GM18499 (cell line): ENCODE data around the gene FXR1.
A peak's percentile ranks its signal among the peaks of the same experiment; 100 is the strongest.
"Not testable (repeated sequence)": the region's sequence is repeated elsewhere in the genome, so short reads cannot be mapped to it uniquely, and the experiment has no call there.

Experiments
- ATAC-seq: cut with Tn5 transposase; IDR thresholded peaks from one replicate; pipeline ENCODE4 v1.9.1; 2021; ENCODE audit warnings: moderate number of reproducible peaks; ENCODE audit not compliant: insufficient read depth, unreplicated experiment

Gene FXR1

DNA sequence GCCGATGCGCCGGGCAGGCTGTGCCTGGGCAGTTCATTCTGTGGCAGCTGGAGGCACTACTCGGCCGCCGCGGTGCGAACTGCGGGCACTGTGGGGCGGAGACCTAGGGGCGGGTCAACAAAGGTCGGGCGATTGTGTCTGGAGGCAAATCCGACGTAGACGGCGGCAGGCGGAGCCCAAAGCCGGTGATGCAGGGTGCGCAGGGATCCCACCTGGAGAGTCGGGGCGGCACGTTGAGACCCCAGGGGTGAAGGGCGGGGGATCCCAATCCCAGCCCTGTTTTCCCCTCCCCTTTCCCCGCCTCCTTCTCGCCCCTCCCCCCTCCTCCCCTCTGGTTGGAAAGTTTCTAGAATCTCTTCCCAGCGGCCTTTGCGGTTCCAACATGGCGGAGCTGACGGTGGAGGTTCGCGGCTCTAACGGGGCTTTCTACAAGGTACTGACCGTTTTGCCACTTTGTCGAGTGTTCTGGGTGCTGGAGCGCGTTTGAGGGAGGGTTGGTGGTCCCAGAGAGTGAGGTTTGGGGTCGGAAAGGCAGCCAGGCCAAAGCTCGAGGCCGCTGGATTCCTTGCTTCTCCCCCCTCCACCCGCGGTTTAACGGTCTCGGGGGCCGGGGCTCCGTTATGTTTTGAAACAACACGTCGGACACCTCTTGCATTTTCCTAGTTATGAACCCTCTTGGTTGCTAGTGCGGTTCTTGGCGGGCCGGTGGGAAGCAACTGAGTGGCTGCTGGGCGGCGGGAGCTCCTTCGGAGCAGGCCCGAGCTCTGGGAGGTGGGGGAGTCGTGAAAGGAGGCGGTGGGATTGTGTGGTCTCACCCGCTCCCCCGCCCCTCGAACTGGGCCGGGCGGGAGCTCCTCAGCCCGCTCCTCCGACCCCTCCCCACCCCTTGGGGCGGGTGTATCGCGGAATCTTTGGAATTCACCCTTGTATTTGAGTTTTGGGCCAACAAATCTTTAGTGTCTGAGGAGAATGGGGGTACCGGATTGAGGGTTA is at the start of gene FXR1:
TSS of gene FXR1 (plus strand) at position 367 of the 993 bp plus-strand sequence. CDS start at position 383, 16 bp downstream.
- peak; percentile 97 for ATAC-seq

- no peak for ATAC-seq
These were observed 42.3 kb upstream of the FXR1 start for GRCh38 chr3:180870008-180870699.

DNA sequence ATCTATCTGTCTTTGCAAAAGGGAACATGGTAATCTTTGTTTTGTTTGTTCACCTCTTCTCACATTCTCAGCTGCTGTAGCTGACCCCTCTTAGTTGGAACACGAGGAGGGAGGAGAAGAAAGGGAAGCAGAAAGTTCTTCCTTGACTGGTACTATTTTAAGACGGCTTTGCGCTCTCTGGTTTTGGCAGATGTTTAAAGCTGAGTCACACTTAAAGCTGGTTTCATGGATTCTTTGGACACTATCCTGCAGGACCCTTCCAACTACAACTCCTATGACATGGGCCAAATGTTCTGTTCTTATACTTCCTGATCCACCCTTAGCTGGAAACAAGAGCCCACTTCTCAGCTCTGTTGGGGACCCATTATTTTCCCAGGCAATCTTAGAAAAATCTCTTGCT is 40.6 kb upstream of the FXR1 start:
- ATAC-seq = no peak

- not testable (repeated sequence) for ATAC-seq
These were observed 40.0 kb upstream of the FXR1 start for GRCh38 chr3:180872430-180872829.

DNA sequence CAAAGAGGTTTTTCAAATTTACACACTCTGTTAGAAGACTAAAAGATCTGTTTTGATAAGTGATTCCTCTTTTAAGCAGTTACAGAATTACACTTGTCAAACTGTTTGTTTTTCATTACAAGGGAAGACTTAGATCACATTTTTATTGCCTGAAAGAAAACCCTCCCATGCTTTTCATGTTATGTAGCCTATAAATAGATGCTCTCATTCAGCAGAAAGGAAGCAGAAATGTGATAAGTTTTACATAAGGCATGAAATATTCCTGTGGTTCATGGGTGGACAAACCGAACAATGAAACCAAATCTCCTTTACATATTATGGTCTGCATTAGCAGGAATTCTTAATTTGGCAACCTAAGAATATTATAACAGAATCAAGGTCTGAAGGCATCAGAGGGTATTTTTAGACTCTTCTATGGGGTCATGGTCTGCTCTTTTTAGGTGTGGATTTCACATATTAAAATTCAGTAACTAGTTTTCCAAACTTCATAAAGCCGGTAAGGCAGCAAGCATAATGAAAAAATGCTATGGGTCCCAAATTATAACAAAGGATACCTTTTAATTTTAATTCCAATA is 37.3 kb upstream of the FXR1 start:
- ATAC-seq = no peak

DNA sequence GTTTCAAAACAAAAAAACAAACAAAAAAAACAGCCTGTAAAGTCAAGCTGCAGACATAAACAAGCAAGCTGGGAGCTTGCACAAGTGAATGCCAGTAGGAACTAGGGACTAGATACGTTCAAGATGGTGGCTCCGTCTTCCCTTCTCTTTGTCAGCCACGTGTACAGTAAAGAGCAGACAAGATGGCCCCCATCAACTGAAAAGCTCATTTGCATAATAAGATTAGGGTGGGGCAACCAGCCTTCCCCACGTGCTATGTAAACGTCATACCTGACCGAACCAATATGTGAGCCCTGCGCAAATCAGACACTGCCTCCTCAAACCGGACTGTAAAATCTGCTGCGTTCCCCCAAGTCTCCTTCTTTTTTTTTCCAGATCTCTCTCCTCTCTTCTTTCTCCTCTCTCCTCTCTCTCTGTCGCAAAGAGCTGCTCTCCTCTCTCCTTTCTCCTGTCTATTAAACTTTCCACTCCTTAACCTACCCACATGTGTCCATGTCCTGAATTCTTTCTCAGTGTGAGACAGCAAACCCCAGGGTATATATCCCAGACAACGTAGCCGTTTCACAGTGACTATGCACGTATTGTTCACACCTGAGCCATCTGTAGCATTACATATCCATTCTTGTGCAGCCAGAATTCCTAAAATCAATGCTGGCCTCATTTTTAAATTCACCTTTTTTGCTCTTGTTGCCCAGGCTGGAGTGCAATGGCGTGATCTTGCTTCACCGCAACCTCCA is 31.2 kb upstream of the FXR1 start:
- no peak for ATAC-seq

- ATAC-seq = no peak
These were observed 30.4 kb upstream of the FXR1 start for GRCh38 chr3:180882115-180882514.

DNA sequence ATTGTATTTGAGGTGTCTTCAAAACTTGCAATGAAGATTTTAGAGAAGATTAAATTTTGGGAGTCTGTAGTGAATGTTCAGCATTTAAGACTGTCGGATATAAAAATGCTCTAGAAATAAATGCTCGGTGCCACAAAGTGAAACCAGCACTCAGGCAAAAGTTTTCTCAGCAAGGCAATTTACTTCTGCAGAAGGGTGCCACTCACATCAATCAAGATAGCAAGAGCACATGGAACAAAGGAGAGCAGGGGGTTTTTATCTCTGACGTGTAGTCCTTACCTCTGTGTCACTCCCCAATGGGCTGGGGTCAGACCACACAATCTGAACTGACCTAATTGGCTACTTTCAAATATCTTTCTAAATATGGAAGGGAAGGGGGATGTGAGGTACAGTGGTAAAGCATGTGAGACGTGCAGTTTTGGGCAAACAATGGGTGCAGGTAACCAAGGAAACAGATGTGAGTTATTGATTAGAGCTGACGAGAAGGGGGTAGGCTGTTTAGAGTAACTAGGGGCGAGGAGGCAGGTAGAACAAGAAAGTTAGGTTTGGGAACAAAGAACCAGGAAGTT is 23.4 kb upstream of the FXR1 start:
- ATAC-seq = no peak

- no peak for ATAC-seq
These were observed 13.9 kb upstream of the FXR1 start for GRCh38 chr3:180898572-180898971.

- ATAC-seq = no peak
These were observed 2.9 kb upstream of the FXR1 start for GRCh38 chr3:180909369-180910127.

DNA sequence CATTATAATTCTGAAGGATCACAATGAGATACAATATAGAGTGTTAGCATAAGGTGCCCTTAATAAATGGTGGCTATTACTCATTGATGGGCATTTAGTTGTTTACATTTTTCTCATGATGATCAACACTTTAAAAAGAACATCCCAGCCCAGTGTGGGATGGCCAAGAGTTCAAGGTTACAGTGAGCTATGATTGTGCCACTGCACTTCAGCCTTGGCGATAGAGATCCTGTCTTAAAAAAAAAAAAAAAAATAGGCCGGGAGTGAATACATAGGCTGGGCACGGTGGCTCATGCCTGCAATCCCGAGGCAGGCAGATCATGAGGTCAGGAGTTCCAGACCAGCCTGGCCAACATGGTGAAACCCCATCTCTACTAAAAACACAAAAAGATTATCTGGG is 1.6 kb upstream of the FXR1 start:
- ATAC-seq = no peak

- peak; percentile 6 for ATAC-seq
These were observed 580 bp upstream of the FXR1 start for GRCh38 chr3:180911876-180912303.

DNA sequence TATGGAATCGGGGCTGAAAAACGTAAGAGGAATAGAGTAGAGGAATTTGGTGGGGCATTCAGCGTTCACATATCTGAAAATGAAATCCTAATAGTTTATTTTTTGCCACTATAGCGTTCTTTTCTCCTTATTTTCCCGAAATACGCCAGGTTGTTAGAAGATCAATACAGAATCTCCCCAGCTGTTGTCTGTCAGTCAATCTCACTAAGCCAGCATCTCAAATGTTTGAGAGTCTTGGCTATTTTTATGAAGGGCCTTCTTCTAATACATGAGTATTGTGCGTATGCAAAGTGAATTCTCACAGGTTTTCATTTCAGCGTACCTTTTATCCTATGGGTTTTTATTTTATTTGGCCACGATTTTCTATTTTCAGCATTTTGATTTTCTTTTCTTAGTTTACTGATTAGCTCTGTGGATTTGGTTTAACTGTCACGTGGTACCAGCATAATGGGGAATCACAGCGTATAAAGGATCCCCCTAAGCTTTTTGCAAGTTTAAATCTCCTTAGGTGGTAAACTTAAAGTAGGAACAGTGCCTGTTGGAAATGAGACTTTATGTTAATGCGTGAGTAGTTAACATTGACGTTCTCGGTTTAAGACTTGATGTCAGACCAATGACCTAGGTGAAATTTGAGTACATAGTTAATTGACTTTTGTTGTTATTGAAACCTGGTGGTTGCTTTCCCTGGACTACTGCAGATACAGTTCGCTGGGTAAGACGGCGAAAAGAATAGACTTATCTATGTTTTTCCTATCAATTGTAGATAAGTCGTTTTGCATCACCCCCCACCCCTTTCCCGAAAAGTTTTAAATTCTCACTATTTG is 1.3 kb downstream of the FXR1 start:
- no peak for ATAC-seq

DNA sequence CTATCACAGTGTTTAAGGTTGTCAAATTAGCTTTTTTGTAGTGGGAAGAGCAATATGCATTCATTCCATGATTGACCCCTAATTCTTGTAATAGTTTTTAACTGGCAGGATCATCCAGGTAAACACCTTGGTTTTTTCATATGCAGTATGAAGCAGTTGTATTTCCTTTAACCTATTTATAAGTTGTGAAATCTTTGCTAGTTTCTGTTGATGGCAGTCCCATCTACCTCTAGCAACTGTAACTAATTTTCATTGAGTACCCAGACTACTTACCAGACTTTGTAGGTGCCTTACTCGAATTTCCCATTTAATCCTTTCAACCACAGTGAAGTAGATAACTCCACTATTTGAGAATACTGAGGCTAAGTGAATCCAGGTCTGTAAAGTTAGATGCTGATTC is 6.1 kb downstream of the FXR1 start:
- ATAC-seq = no peak

DNA sequence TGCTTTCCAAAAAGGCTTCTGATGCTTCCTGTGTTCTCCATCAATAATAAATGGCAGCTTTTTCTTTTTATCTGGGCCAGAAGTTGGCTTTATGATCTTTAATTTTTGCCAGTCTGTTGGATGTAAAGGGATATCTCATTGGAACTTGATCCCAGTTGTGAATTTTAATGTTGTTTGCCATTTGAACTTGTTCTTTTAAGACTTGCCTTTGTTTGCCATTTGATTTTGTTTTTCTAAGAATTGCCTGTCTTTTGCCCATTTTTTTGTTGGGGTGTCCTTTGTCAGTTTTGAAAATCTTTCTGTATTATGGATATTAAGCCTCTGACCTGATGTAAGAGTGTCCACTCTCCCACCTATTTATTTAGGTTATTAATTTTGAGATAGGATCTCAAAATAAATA is 9.8 kb downstream of the FXR1 start:
- ATAC-seq = no peak

- no peak for ATAC-seq
These were observed 11.1 kb downstream of the FXR1 start for GRCh38 chr3:180923561-180923960.

- no peak for ATAC-seq
These were observed 14.1 kb downstream of the FXR1 start for GRCh38 chr3:180926526-180926925.

- no peak for ATAC-seq
These were observed 16.9 kb downstream of the FXR1 start for GRCh38 chr3:180929376-180929775.
